SH-SY5Y (cell line): ENCODE results near the gene MED4.

Source experiments
- GATA2 ChIP-seq: IDR thresholded peaks from 2 replicates; pipeline ENCODE4 v1.6.1; 2011; ENCODE audit warnings: mild to moderate bottlenecking, low read depth, low read length
- GATA3 ChIP-seq: IDR thresholded peaks from 2 replicates; pipeline ENCODE4 v1.6.1; 2011; ENCODE audit warnings: low read depth, mild to moderate bottlenecking, low read length, moderate library complexity

GRCh38 chr13:48086272-48086671 lies 8.6 kb downstream of the MED4 start:
- TF ChIP-seq GATA2 (no peak), GATA3 (no peak)
